Stimulated activated naive CD8-positive, alpha-beta T cell treated with anti-CD3 and anti-CD28 coated beads, Interleukin-15, Interleukin-2, amounts not matched to agents 100 U/mL and 50 U/mL, for 24 hours (primary cell): Measurements from ENCODE around the gene MMP7.
A peak's percentile ranks its signal among the peaks of the same experiment; 100 is the strongest.

Source experiments
- ATAC-seq: fragments of 150-1000 bp; cut with Tn5 transposase; one replicate; pipeline ENCODE4 v1.10.0; 2021
- DNase-seq: peaks from one replicate; pipeline ENCODE4 v3.0.0; 2021

Gene MMP7

DNA sequence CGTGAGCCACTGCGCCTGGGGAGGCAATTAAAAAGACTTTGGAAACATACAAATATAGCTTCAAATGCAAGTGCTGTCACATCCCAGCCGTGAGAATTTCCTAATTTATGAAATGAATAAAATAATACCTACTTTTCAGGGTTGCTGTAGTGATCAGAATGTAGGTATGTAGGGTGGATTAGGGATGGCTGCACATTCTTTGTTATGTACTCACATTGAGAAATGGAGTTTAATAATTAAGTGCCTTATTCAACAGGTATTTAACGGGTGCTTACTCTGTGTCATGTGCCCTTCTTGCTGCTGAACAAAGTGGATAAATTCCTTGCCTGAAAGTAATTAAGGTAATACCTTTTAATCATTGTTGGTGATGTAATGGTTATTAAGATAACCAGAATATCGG, 37.0 kb downstream of the MMP7 start:
- DNase-seq, result no peak
- ATAC-seq, result no peak

DNA sequence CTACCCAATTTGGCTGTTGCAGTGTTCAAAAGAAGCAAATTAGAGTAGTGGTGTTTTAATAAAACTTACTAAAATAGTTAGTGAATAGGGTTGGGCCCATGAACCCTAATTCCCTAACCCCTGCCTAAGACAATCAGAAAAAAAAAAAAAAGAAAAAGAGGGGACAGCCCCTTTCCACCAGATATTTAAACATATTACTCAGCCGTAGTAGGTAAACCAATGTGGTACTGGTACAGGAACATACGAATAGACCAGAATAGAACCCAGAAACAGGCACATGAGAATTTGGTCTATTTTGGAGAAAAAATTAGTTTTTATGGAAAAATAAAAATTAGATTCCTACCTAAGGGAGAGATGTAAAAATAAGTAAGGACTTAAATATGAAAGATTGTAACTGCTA, 38.6 kb downstream of the MMP7 start:
- DNase-seq, result no peak
- peak; percentile 72 for ATAC-seq

DNA sequence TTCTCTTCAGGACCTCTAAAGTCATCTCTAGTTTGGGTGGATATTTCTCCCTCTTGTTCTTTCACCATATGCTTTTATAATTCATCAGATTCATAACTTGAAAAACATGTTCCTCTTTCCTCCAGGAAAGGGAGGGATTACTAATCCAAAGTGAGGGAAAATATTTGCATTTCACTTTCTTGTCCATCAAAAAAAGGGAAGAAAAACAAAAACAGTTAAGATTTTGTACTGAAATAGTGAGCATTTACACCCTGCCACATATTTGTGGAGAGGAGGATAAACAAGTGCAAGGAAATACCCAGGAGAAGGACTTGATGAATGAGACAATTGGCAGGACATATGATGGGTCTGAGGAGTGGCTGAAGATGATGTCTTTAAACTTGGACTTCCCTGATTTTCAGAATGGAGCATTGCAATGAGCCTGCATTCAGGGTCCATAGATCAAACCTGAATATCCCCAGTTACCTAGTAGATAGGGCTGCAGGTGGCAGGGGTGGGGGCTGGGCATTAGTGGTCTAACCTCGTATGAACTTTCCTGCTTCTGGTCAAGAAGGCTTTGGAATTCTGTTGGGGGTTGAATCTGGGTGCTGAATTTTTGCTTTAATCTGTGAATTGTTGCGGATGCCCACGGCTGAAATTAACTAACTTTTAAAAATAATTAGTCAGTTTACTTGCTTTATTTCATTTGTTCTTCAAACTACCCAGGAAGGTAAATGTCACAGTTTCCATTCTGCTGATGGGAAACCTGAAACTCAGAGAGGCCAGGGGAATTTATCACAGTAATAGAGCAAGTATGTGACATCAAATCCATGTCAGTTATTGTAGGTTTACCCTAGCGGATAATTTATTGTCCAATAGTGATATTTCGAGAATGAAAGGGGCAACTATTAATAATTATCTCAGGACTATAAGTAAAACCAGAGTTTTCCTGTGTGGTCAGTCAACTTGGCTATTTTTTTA, 41.1 kb downstream of the MMP7 start:
- ATAC-seq (peak; percentile 49), DNase-seq (peak; percentile 35)

DNA sequence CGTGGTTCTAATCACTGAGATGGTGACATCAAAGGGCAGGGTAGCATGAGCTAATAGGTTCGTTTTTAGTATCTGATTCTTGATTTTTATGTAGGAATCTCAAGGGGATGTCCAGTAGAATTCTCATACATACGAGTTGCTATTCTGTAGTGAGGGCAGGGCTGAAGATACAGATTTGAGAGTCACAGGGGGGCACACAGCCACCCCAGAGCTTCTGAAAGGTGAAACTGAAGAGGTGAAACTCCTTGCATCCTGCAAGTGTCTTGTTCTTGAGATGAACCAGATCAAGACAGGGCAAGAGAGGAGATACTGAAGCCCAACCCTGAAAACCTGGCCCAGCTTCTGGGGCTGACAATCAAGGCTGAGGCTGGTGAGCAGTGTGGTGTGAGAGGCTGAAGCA, 42.3 kb downstream of the MMP7 start:
- ATAC-seq, result peak; percentile 21
- DNase-seq, result no peak

DNA sequence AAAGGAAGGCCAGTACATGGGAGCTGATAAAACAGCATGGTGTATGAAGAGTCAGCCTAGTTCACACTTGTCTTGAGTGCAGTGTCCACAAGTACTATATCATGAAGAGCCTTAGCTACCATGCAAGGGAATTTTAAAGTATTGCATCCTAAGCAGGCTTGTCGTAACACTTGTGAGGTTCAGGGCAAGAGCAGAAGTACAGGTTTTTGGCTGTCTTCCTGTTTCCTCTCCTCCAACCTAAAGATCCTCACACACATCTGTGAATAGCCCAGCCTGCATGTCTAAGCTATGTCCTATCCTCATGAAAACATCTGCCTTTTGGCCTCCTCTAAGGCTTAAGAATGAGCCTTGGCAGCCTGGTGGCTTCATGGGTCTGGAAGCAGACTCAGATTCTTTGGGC, 43.3 kb downstream of the MMP7 start:
- DNase-seq (no peak), ATAC-seq (no peak)

DNA sequence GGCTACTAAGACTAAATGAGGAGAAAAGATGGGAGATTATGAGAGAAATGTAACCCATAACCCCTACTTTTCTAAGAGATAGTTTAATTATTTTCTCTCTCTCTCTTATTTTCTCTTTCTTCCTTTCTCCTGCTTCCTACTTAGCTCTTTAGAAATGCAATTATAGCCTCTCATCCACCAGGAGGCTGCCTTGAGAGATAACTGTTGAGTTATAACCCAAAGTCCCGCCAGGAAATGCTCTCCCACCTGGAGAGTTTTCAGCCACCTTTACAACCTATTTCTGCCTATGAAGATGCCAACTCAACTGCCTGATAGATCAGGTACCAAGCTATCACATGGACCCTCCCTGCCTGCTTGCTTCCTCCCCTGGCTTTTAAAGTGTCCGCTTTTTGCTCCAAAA, 44.0 kb downstream of the MMP7 start:
- ATAC-seq, result no peak
- no peak for DNase-seq

DNA sequence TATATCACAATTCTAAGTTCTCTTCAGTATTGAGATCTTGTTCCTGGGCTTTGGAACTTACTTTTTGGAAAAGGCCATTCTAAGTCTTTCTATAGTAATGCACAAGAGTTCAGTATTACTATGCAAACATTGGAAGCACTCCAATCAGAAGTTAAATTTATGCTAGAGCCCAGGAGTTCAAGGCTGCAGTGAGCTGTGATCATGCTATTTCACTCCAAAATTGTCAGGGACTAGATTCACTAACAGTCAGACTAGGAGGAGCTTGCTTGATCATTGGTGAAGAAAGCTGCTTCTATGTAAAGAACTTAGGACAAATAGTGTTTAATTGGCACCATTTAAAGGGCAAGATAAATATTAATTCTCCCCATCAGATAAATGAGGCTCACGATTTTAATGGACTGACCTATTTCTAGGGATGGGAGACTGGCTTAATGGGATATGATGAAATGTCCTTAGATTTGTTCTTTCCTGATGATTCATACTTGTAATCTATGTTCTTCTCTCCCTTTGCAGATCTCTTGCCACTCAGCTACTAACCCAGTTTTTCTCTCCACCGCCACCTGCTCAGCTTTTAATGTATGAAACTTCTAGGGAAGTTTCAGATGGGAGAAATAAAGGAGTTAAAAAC, 45.3 kb downstream of the MMP7 start:
- DNase-seq, result no peak
- no peak for ATAC-seq

DNA sequence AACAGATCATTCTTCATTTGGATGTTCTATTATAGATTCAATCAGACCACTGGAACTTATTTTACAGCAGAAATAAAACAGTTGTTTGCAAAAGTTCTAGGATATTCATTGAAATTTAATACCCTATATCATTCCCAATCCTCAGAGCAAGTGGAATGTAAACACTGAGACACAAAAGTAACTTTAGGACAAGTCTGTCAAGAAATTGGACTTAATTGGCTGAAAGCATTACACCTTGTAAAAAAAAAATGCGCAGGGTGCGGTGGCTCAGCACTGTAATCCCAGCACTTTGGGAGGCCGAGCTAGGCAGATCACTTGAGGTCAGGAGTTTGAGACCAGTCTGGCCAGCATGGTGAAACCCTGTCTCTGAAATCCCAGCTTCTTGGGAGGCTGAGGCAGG, 48.1 kb downstream of the MMP7 start:
- no peak for DNase-seq
- ATAC-seq, result no peak

DNA sequence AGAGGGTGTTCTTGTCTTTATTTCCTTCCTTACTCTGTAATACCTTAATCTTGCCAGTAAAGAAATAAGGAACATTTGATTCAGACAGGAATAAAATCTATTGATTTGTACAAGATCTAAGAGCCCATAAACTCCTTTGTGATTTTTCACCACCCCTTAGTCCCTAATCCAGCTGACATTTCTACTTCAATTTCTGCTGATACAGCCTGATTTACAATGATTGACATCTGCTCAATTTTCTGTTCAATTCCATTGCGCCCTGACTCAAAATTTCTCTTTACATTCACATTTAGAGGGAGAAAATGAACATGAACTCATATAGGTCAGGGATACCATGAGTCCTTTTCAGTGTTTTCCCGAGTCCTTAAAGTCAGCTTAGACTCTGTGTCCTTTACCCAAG, 50.8 kb downstream of the MMP7 start:
- ATAC-seq, result no peak
- DNase-seq, result no peak

DNA sequence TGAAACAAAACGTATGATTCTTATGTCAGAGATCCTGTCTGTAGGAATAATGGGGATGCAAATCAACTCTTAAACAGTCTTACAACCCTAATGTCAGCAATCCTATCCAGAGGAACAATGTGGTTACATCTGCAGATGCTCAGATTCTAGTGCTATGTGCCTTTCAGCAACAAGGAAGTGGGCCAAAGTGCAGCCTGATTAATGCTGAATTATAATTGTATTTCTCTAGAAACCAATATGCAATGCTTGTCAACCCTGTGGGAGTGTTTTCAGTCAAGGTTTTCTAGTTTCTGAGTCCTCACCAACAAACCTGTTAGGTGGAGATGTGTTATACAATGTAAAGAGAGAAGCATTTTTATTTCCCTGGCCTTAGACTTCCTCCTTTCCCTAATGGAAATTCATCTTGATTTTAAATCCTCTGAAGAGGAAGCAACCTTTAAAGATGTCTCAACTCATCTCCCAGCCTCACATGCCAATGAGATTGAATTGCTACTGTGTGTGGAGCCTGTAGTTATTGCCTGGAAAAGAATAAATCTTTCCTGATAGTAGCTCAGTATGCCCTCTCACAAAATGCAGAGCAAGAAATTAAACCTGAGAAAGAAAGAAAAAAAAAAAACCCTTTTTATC, 51.8 kb downstream of the MMP7 start:
- no peak for ATAC-seq
- no peak for DNase-seq

DNA sequence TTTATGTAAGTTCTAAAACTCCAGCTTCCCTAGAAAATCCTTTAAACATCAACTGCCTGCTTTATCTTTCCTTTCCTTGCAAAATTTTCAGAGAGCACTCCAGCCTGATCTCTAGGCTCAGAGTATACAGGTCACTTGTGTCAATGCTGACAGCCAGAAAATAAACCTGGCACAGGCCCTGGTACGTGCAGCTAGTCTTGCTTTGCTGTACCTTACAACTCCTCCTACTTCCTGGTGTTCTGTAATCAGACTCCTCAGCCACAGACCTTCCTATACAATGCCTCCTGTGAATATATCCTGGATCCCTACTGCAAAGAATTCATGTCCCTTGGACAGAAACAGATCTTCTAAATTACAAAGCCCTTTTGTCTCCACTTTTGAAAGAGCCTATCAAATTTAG, 53.7 kb downstream of the MMP7 start:
- DNase-seq (peak; percentile 46), ATAC-seq (peak; percentile 44)

DNA sequence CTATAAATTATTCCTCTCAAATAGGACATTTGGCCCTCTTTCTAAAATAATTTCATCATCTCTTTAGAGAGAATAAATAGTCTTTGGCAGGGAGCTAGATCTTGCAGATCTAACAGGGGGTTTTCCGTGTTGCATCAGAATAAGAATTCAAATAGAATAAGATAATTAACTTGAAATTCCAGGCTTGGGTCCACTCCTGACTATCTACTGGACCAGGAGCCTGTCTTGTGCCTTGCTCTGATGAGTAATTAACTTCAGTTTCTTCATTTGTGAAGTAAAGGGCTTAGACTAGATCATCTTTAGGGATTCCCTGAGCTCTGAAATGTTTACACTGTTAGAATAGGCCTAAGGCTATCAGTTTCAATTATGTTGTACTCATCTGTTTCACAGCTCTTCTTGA, 54.5 kb downstream of the MMP7 start:
- DNase-seq, result no peak
- ATAC-seq, result no peak

DNA sequence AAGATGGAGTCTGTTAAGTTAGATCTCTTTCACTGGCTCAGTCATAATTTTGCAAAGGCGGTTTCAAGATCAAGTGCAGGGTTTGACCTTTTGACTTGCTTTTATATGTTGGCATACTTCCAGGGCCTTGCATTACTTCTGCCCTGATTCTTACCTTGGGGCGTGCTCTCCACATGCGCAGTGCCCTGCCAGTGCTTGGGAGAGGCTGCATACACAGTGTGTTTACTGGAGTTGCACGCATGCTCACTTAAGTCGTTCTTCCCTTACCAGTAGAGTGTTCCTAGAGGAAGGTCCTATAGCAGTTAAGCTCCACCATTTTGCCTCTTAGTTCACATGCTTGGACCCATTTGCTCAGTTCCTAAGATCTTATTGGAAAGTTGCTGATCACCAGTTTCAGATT, 57.0 kb downstream of the MMP7 start:
- DNase-seq (no peak), ATAC-seq (no peak)

DNA sequence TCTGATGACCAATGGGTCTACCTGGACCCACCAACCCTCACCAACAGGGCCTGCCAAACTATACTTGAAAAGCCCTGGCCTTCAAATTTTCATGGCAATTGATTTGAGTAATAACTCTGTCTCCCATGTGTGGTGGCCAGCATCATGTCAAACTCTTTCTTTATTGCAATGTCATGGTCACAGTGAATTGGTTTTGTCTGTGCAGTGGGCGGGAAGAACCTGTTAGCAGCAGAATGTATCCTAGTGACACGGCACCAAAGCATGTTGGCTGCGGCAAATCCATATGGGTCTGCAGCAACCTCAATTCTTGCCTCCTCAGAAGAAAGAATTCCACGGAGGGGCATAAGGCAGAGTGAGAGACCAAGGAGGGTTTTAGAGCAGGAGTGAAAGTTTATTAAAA, 58.4 kb downstream of the MMP7 start:
- ATAC-seq (no peak), DNase-seq (no peak)

DNA sequence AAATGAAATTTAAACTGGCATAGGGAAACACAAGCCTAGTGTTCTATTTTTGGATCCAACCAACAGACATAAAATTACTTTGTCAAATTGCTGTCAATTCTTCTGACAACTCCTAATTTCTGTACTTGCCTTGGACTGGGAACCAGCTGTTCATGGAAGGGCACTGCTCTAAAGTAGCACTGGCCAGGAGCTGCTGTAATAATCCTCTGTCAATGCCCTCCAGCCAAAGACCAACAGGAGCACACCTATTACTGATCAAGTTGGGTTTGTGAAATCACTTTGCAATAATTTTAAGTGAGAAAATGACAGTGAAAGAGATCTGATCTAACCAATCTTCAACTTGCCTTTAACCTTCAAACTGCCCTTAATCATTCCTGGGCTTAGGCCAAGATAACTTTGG, 59.1 kb downstream of the MMP7 start:
- ATAC-seq (no peak), DNase-seq (no peak)
